SK-N-SH (cell line): ENCODE results near the gene PALM3. TPM values are rescaled to one million over a fixed set of nuclear protein-coding genes. Genes with fewer than 3 reads are reported as not detected.

ENCODE experiments used
- CTCF ChIA-PET: fragments of 300-600, 350-600 bp; formaldehyde crosslinking; extraction: SDS; loops from one replicate; lab custom pipeline; 2021; lab: Yijun Ruan, JAX
- POLR2A ChIA-PET: fragments of 350-600 bp; sonication (Branson Sonifier 250); formaldehyde crosslinking; extraction: SDS; loops from one replicate; lab custom pipeline; 2020; ENCODE audit warnings: antibody characterized with exemption, inconsistent platforms; lab: Yijun Ruan, JAX
- DNase-seq: peaks from one replicate; pipeline ENCODE4 v3.0.0; 2012
- H2AFZ ChIP-seq: fragments of 200-600 bp; sonication (generic); 2 replicates; pipeline ENCODE4 v1.8.1; 2016; ENCODE audit warnings: antibody characterized with exemption, mild to moderate bottlenecking, low read depth
- H3F3A ChIP-seq: fragments of 200-600 bp; sonication (generic); replicated peaks from 2 replicates; pipeline ENCODE3; 2016; ENCODE audit warnings: antibody characterized with exemption, mild to moderate bottlenecking; ENCODE audit not compliant: insufficient read depth
- H3K27ac ChIP-seq, 2 experiments: fragments of 200-500 bp in 1 of 2; fragments of 200-600 bp in 1 of 2; sonication (Bioruptor generic) in 1 of 2; sonication (generic), shearing (Covaris generic) in 1 of 2; 2 replicates each; pipeline versions ENCODE4 v1.5.1 to v1.6.1; 2014 to 2016; ENCODE audit warnings: low read depth in 2 of 2, inconsistent platforms in 1 of 2, low read length in 1 of 2, mild to moderate bottlenecking in 1 of 2, mixed read lengths in 1 of 2
- H3K27me3 ChIP-seq: fragments of 200-600 bp; sonication (generic), shearing (Covaris generic); 2 replicates; pipeline ENCODE4 v1.6.1; 2016; ENCODE audit warnings: mixed run types; ENCODE audit not compliant: insufficient read depth
- H3K36me3 ChIP-seq, 2 experiments: fragments of 200-500 bp in 1 of 2; fragments of 200-600 bp in 1 of 2; sonication (Bioruptor generic) in 1 of 2; sonication (generic) in 1 of 2; replicated peaks in 1 of 2; 2 replicates each; pipeline versions ENCODE3 to v1.5.1; 2014 to 2016; ENCODE audit warnings: low read length in 1 of 2, mild to moderate bottlenecking in 1 of 2; ENCODE audit not compliant: insufficient read depth in 2 of 2, control insufficient read depth in 1 of 2
- H3K4me1 ChIP-seq, 2 experiments: fragments of 200-500 bp in 1 of 2; fragments of 200-600 bp in 1 of 2; sonication (Bioruptor generic) in 1 of 2; sonication (generic), shearing (Covaris generic) in 1 of 2; 2 replicates each; pipeline versions ENCODE4 v1.5.1 to v1.6.1; 2014 to 2016; ENCODE audit warnings: low read depth in 1 of 2, low read length in 1 of 2, mixed run types in 1 of 2; ENCODE audit not compliant: insufficient read depth in 2 of 2, control insufficient read depth in 1 of 2
- H3K4me2 ChIP-seq: fragments of 200-600 bp; sonication (generic), shearing (Covaris generic); 2 replicates; pipeline ENCODE4 v1.6.1; 2017; ENCODE audit warnings: mixed run types
- H3K4me3 ChIP-seq, 2 experiments: fragments of 200-500 bp in 1 of 2; fragments of 200-600 bp in 1 of 2; sonication (Bioruptor generic) in 1 of 2; sonication (generic), shearing (Covaris generic) in 1 of 2; 2 replicates each; pipeline versions ENCODE4 v1.5.1 to v1.8.1; 2014 to 2016; ENCODE audit warnings: low read depth in 2 of 2, inconsistent platforms in 1 of 2, low read length in 1 of 2, mild to moderate bottlenecking in 1 of 2, mixed read lengths in 1 of 2, moderate library complexity in 1 of 2
- H3K79me2 ChIP-seq: fragments of 200-600 bp; sonication (generic); 2 replicates; pipeline ENCODE4 v1.8.1; 2017; ENCODE audit warnings: mild to moderate bottlenecking; ENCODE audit not compliant: insufficient read depth
- H3K9ac ChIP-seq: fragments of 200-600 bp; sonication (generic); 2 replicates; pipeline ENCODE4 v1.6.1; 2017; ENCODE audit warnings: mixed run types
- H3K9me2 ChIP-seq: fragments of 200-600 bp; sonication (generic); 2 replicates; pipeline ENCODE4 v1.6.1; 2017; ENCODE audit warnings: mixed run types
- H3K9me3 ChIP-seq: fragments of 200-600 bp; sonication (generic); 2 replicates; pipeline ENCODE4 v1.6.1; 2017; ENCODE audit warnings: mixed run types, mild to moderate bottlenecking, moderate library complexity
- H4K20me1 ChIP-seq: fragments of 200-600 bp; sonication (generic); 2 replicates; pipeline ENCODE4 v1.6.1; 2017; ENCODE audit warnings: mild to moderate bottlenecking, mixed run types; ENCODE audit not compliant: insufficient read depth
- CHD2 ChIP-seq: fragments of 150-350 bp; IDR thresholded peaks from 2 replicates; pipeline ENCODE4 v1.6.1; 2018; ENCODE audit warnings: low read length; ENCODE audit not compliant: partially characterized antibody
- ELF1 ChIP-seq: IDR thresholded peaks from 2 replicates; pipeline ENCODE4 v1.4.0; 2012
- EP300 ChIP-seq, 2 experiments: IDR thresholded peaks; 2 replicates each; pipeline versions ENCODE4 v1.4.0 to v1.6.1; 2012; ENCODE audit warnings: borderline replicate concordance in 1 of 2, low read depth in 1 of 2, low read length in 1 of 2
- EZH2phosphoT487 ChIP-seq: fragments of 200-600 bp; sonication (generic); IDR thresholded peaks from 2 replicates; pipeline ENCODE4 v1.6.1; 2017; ENCODE audit warnings: low read depth, mixed run types, mild to moderate bottlenecking, antibody characterized with exemption, moderate library complexity, borderline replicate concordance
- FOXJ3 ChIP-seq: sonication (generic); formaldehyde crosslinking; IDR thresholded peaks from 2 replicates; pipeline ENCODE4 v1.5.1; 2020; ENCODE audit warnings: mild to moderate bottlenecking, missing genetic modification reagents
- FOXM1 ChIP-seq: IDR thresholded peaks from 2 replicates; pipeline ENCODE4 v1.4.0; 2012; ENCODE audit warnings: low read depth, mild to moderate bottlenecking
- GABPA ChIP-seq: IDR thresholded peaks from 2 replicates; pipeline ENCODE4 v1.4.0; 2012; ENCODE audit warnings: low read depth, mild to moderate bottlenecking
- GATA2 ChIP-seq: sonication (generic); formaldehyde crosslinking; IDR thresholded peaks from 2 replicates; pipeline ENCODE4 v1.5.0; 2020; ENCODE audit warnings: mild to moderate bottlenecking, missing genetic modification reagents
- JUND ChIP-seq: IDR thresholded peaks from 2 replicates; pipeline ENCODE4 v1.4.0; 2012
- MXI1 ChIP-seq: IDR thresholded peaks from 2 replicates; pipeline ENCODE4 v1.6.1; 2012; ENCODE audit warnings: mild to moderate bottlenecking, low read depth, low read length, improper control_type of control experiment
- PBX3 ChIP-seq: IDR thresholded peaks from 2 replicates; pipeline ENCODE4; 2012
- POLR2AphosphoS5 ChIP-seq: IDR thresholded peaks from 2 replicates; pipeline ENCODE4 v1.6.1; 2012; ENCODE audit warnings: low read depth, low read length
- RAD21 ChIP-seq: IDR thresholded peaks from 2 replicates; pipeline ENCODE4 v1.6.1; 2012; ENCODE audit warnings: mild to moderate bottlenecking, low read length
- SMC3 ChIP-seq: IDR thresholded peaks from 2 replicates; pipeline ENCODE4 v1.6.1; 2012; ENCODE audit warnings: low read depth, low read length, improper control_type of control experiment
- TCF12 ChIP-seq: IDR thresholded peaks from 2 replicates; pipeline ENCODE4 v1.4.0; 2012
- YY1 ChIP-seq: IDR thresholded peaks from 2 replicates; pipeline ENCODE4 v1.4.0; 2012; ENCODE audit warnings: low read depth, mild to moderate bottlenecking
- WGBS: methylation state at CpG from one replicate; pipeline ENCODE4 v1.1.6; 2017; ENCODE audit warnings: low lambda C conversion rate; 5-methylcytosine and 5-hydroxymethylcytosine counted together
- polyA plus RNA-seq, 3 experiments: library from polyadenylated mRNA; depleted of rRNA; stranded (reverse); fragments of >200 nt; gene quantifications; 2 replicates each; pipeline ENCODE4 v1.2.3, GENCODE V29; 2012
- TF ChIP-seq, protein P1 (sequence below): fragments of 200-600 bp; sonication (generic); IDR thresholded peaks from 2 replicates; pipeline ENCODE4 v1.6.1; 2017; ENCODE audit warnings: antibody characterized with exemption, mild to moderate bottlenecking, moderate library complexity
- TF ChIP-seq, protein P2 (sequence below): IDR thresholded peaks from 2 replicates; pipeline ENCODE4 v1.4.0; 2012; ENCODE audit warnings: low read depth, borderline replicate concordance

PALM3 gene
- polyA plus RNA-seq, 1 of the 3 experiments (the other 2 are of a cell fraction) = 5.5 TPM

DNA sequence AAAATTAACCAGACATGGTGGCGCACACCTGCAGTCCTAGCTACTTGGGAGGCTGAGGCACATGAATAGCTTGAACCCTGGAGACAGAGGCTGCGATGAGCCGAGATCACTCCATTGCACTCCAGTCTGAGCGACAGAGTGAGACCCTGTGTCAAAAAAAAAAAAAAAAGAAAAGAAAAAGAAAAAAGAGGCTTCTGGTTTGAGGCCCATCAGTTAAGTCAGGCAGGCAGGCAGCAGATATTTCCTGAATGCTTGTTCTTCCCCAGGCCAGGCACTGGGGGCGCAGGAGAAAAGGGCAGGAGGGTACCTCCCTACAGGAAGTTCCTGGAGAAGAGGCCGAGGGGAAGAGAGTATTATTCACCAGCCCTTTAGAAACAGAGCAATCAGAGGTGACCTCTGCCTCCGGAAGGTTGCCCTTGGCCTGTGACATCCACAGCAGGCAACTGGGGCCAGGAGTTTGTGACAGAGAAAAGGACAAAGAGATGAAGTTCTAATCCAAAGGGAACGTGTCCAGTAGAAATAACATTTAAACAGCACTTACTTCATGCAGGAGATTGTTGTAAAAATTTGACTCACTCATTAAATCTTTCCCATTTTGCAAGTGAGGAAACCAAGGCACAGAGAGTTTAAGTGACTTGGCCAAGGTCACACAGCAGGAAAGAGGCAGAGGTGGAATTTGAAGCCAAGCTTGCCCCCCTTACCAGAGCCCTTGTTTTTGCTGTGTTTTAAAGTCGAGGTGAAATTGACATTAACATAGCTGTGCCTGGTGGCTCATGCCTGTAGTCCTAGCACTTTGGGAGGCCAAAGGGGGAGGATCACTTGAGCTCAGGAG, 38.3 kb downstream of the PALM3 start:
- CTCF ChIA-PET = interaction anchor here (0.6 to 4.7 kb wide), 11 partner anchors 8 to 144 kb away, joined by 3 to 25 read pairs (median 3); partner anchors contain the start of gene IL27RA

GRCh38 chr19:14022469-14022868, 39.4 kb downstream of the PALM3 start:
- no peaks in the 10 kb centered on the region for H3K27me3 ChIP-seq
- H3K9ac ChIP-seq = no peak overlapping the region
- CTCF ChIA-PET = interaction anchor here (0.8 to 4.7 kb wide), 11 partner anchors 9 to 143 kb away, joined by 3 to 25 read pairs (median 3); partner anchors contain the start of gene IL27RA
- TF ChIP-seq FOXM1 (no peak), FOXJ3 (CRISPR knock-in tag) (no peak), RAD21 (no peak), PBX3 (no peak), JUND (no peak), EZH2phosphoT487 (no peak), YY1 (no peak), MXI1 (no peak)
- DNase-seq = no peak
- H3K4me1 ChIP-seq = peaks cover 0 to 4% of the 10 kb centered on the region in 2 experiments; a peak in 2 of 4 replicates
- H3K36me3 ChIP-seq = no peaks in the 10 kb centered on the region
- H2AFZ ChIP-seq = no peak overlapping the region; the same call in 1 of the 2 replicates
- peaks cover 13% of the 10 kb centered on the region for H3F3A ChIP-seq
- no peaks in the 10 kb centered on the region for H3K79me2 ChIP-seq
- H3K4me2 ChIP-seq = no peak overlapping the region
- H3K9me2 ChIP-seq = no peaks in the 10 kb centered on the region
- no peaks in the 10 kb centered on the region for H4K20me1 ChIP-seq
- no peak overlapping the region for H3K4me3 ChIP-seq
- no peaks in the 10 kb centered on the region for H3K9me3 ChIP-seq
- 81% methylated on average over 4 of the region's 4 CpGs for WGBS
- no peak overlapping the region for H3K27ac ChIP-seq
- POLR2A ChIA-PET = no interaction called here

More for the DNA sequence above, 38.3 kb downstream of the PALM3 start:
- H3K4me1 ChIP-seq = peaks cover 0 to 4% of the 10 kb centered on the region in 2 experiments; a peak in 2 of 4 replicates
- H3K27ac ChIP-seq = peak overlapping the region; percentile 24 to 32; a peak in 2 of 4 replicates
- no peaks in the 10 kb centered on the region for H3K27me3 ChIP-seq
- H3K36me3 ChIP-seq = no peaks in the 10 kb centered on the region
- peak overlapping the region; percentile 93 for H2AFZ ChIP-seq
- H3F3A ChIP-seq = peaks cover 13% of the 10 kb centered on the region
- TF ChIP-seq YY1 (no peak), RAD21 (peak; percentile 49), EP300 (IDR thresholded peaks at IDR 0.05; ENCODE audit: borderline replicate concordance in 1 of 2, low read depth in 1 of 2, low read length in 1 of 2) (no peak), FOXM1 (no peak), CHD2 (no peak), GABPA (peak; percentile 39; the same call in 1 of the 2 replicates), TCF12 (no peak), SMC3 (0 out of 2 replicates have a peak, but pooled peaks have one; percentile 16), ELF1 (peak; percentile 68; the same call in 1 of the 2 replicates), GATA2 (CRISPR knock-in tag) (no peak), POLR2AphosphoS5 (peak; percentile 29; the same call in 1 of the 2 replicates)
- TF ChIP-seq, protein P1, sequence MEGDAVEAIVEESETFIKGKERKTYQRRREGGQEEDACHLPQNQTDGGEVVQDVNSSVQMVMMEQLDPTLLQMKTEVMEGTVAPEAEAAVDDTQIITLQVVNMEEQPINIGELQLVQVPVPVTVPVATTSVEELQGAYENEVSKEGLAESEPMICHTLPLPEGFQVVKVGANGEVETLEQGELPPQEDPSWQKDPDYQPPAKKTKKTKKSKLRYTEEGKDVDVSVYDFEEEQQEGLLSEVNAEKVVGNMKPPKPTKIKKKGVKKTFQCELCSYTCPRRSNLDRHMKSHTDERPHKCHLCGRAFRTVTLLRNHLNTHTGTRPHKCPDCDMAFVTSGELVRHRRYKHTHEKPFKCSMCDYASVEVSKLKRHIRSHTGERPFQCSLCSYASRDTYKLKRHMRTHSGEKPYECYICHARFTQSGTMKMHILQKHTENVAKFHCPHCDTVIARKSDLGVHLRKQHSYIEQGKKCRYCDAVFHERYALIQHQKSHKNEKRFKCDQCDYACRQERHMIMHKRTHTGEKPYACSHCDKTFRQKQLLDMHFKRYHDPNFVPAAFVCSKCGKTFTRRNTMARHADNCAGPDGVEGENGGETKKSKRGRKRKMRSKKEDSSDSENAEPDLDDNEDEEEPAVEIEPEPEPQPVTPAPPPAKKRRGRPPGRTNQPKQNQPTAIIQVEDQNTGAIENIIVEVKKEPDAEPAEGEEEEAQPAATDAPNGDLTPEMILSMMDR = peak; percentile 64
- TF ChIP-seq, protein P2, sequence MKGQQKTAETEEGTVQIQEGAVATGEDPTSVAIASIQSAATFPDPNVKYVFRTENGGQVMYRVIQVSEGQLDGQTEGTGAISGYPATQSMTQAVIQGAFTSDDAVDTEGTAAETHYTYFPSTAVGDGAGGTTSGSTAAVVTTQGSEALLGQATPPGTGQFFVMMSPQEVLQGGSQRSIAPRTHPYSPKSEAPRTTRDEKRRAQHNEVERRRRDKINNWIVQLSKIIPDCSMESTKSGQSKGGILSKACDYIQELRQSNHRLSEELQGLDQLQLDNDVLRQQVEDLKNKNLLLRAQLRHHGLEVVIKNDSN = no peak
- H3K4me3 ChIP-seq = no peak overlapping the region
- 58% methylated on average over 9 of the region's 9 CpGs for WGBS
- no peaks in the 10 kb centered on the region for H3K9me3 ChIP-seq
- no peak overlapping the region for H3K9ac ChIP-seq
- peak; percentile 81 for DNase-seq
- POLR2A ChIA-PET = no interaction called here
- no peaks in the 10 kb centered on the region for H3K79me2 ChIP-seq
- H4K20me1 ChIP-seq = no peaks in the 10 kb centered on the region
- no peak overlapping the region for H3K4me2 ChIP-seq
- no peaks in the 10 kb centered on the region for H3K9me2 ChIP-seq
